HG02981 (cell line): Measurements from ENCODE around the gene MCOLN1.

Experiments
- ATAC-seq: cut with Tn5 transposase; IDR thresholded peaks from one replicate; pipeline ENCODE4 v1.9.1; 2021; ENCODE audit warnings: mild to moderate bottlenecking, moderate library complexity; ENCODE audit not compliant: unreplicated experiment

MCOLN1 gene

GRCh38 chr19:7522072-7522922, at the start of gene MCOLN1:
MCOLN1 (plus strand) TSS chr19:7522624; CDS start chr19:7522751, 127 bp downstream.
- peak; percentile 66 for ATAC-seq

- no peak for ATAC-seq
Measured at GRCh38 chr19:7475665-7476064, 46.8 kb upstream of the MCOLN1 start.

DNA sequence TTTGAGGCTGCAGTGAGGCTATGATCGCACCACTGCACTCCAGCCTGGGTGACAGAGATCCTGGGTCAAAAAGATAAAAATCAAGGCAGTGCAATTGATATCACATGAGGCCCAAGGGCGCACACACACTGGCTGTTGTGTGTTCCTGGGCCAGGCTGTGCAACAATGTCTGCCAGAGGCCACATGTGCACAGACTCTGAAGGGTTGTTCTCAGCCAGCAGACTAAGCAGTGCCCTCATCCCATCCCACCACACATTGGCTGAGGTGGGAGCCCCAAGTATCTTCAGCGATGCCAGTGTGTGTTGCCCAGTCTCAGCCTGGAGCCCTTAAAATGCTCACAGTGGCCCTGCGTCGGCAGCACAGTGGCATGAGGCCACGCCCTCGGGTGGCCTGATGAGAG, 46.2 kb upstream of the MCOLN1 start:
- no peak for ATAC-seq

DNA sequence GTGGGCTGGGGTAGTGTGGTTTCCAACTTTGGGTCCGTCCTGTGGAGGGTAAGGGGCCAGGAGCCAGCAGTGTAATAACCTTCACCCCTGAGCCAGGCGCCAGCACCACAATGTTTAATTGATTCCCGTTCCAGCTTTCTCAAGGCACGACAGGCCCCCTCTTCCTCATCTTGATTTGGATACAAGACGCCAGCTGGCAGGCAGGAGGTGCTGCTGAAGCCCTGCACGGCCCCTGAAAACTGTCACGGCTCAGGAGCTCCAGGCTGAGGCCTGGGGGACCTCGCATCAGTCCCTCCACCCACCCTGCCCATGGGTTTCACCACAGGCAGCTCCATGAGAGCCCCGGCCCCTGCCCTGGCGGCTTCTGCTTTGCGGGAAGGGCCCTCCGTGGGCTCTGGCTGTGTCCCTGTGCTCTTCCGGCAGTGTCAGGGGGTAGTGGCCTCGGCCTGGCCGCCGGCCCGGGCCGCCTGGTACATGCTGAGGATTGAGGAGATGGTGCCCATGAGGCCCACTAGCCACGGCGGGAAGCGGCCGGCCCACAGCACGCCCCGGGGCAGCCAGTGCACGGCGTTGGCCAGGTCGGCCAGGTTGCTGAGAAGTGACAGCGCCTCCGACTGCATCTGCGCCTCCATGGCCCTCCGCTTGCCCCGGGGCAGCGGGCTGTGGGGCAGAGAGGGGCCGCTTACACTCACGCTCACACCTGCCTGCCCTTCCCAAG, 45.5 kb upstream of the MCOLN1 start:
- no peak for ATAC-seq

DNA sequence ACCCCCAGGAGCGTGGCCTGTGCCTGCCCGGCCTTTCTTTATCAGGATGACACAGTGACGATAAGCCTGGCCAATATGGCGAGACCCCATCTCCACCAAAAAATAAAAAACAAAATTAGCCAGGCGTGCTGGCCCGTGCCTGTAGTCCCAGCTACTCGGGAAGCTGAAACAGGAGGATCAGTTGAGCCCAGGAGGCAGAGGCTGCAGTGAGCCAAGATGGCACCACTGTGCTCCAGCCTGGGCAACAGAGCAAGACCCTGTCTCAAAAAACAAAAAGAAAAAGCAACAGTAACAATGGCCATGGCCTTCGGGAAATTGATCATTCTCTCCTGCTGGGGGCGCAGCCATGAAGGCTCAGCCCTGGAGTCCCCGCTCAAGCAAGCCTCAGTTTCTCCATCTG, 44.7 kb upstream of the MCOLN1 start:
- no peak for ATAC-seq

- no peak for ATAC-seq
Measured at GRCh38 chr19:7478173-7478842, 44.1 kb upstream of the MCOLN1 start.

DNA sequence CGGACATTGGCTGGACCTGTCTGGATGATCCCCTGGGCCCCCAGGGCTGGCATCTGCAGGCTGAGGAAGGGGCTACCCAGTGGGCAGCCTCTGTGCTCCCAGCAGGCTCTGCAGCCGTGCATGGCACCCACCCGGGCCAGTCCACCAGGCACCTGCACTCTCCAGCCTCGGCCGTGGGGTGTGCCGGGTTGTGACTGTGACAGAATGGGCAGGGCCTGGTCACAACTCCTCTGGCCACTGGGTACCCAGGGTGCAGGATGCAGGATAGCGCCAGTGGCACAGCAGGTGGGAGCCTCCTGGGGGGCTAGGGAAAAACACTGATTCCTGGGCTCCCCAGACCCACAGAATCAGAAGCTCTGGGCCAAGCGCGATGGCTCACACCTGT, 43.6 kb upstream of the MCOLN1 start:
- no peak for ATAC-seq

DNA sequence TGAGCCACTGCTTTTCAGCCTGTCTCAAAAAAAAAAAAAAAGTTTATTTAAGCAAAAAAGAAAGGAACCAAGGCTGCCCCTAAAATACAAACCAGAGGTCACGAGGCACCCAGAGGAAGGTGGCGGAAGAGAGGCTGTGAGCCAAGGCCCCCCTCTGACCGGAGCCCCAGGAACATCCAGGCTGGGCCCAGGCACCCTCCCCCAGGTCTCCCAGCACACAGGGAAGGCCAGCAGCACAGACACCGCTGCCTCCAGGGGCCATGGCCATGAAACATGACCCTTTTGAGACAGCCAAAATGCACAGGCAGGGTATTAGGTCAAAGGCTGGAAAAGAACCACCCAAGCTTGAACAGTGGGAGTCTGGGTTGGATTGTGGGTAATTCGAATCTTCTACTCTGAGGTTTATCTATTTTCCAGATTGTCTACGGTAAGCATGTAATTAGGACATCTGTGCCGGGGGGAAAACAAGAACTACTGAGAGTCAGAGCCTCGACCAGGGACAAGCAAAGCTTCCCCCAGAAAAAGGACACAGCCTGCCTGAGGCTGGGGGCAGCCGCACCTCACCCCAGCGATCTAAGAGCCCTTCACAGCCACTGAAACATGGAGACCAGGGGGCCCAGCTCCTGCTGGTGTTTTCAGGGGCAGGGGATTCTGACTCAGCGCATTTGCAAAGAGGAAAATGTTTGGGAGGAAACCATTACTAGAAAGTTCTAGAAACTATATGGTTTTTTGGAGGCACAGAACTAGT, 42.0 kb upstream of the MCOLN1 start:
- no peak for ATAC-seq

DNA sequence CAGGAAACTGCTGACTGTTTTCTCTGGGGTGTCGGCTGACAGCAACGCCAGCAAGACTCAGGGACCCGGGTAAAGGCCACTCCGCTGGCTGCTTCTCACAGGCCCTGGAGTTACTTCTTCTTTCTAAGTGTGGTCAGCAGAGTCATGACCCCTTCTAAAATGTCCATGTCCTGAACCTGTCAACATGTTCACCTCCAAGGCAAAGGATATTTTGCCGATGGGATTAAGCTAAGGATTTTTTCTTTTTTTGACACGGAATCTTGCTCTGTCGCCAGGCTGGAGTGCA, 41.5 kb upstream of the MCOLN1 start:
- no peak for ATAC-seq

GRCh38 chr19:7482584-7483439, 39.6 kb upstream of the MCOLN1 start:
- ATAC-seq: no peak

GRCh38 chr19:7483720-7484201, 38.7 kb upstream of the MCOLN1 start:
- ATAC-seq: no peak

- no peak for ATAC-seq
Measured at GRCh38 chr19:7486923-7487322, 35.5 kb upstream of the MCOLN1 start.

GRCh38 chr19:7488736-7489353, 33.6 kb upstream of the MCOLN1 start, which contains the start of gene PEX11G:
PEX11G (minus strand) TSS chr19:7489035; CDS start chr19:7489010, 25 bp downstream.
- peak; percentile 87 for ATAC-seq

DNA sequence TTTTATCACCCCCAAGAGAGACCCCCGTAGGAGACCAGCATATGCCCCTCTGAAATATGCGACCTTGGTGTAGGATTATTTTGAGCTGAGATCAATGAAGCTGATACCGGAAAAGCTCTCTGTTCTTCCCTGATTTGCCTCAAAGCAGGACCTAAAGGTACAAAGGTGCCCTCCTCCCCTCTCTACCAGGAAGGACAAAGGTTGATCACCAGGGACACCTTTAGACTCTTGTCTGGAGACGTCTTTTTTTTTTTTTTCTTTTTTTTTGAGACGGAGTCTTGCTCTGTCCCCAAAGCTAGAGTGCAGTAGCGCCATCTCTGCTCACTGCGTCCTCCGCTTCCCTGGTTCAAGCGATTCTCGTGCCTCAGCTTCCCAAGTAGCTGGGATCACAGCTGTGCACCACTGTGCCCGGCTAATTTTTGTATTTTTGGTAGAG, 32.8 kb upstream of the MCOLN1 start:
- ATAC-seq: no peak

DNA sequence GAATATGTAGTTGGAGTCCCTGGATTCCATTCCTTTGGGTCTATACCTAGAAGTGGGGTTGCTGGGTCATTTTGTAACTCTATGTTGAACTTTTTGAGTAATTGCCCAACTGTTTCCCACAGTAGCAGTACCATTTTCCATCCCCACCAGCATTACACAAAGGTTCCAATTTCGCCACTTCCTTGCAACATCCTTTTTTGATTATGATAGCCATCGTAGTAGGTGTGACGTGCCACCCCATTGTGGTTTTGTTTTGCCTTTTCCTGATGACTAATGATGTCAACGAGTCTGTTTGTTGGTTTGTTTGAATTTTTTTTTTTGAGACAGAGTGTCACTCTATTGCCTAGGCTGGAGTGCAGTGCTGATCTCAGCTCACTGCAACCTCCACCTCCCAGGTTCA, 30.3 kb upstream of the MCOLN1 start:
- no peak for ATAC-seq

GRCh38 chr19:7492558-7492957, 29.9 kb upstream of the MCOLN1 start:
- no peak for ATAC-seq

GRCh38 chr19:7494416-7495098, 27.9 kb upstream of the MCOLN1 start:
- ATAC-seq: no peak

DNA sequence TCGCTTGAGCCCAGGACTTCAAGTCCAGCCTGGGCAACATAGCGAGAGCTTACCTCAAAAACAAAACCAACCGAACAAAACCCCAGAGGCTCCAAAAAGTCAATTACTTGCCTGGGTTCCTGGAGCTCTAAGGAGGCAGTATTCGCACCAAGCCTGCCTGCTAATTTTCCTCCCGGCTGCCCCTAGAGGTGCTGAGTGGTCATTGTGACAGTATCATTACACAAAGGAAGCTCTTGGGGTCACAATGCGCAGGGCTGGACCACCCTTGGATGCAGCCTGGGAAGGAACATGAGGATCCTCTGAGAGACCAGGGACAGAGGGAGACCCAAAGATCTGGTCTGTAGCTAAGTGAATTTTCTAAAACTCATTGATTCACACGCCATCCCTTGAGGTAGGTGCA, 25.1 kb upstream of the MCOLN1 start:
- ATAC-seq: no peak
